Bronchial epithelial cell (primary cell): Measurements from ENCODE around the gene NMBR. TPM values are rescaled to one million over a fixed set of nuclear protein-coding genes. Genes with fewer than 3 reads are reported as not detected.
"Not testable (repeated sequence)": the region's sequence is repeated elsewhere in the genome, so short reads cannot be mapped to it uniquely, and the experiment has no call there.

Source experiments
- DNase-seq: peaks from one replicate; pipeline ENCODE4 v3.0.0-alpha.2; 2010; ENCODE audit warnings: low read depth
- FAIRE-seq: peaks from 2 replicates; lab custom pipeline; 2011; peaks lifted over from hg19 to GRCh38; lab: Jason Lieb, UNC
- H3K27me3 ChIP-seq: 2 replicates; pipeline ENCODE4 v1.5.1; 2011; ENCODE audit warnings: low read length; ENCODE audit not compliant: control insufficient read depth, insufficient read depth
- H3K36me3 ChIP-seq: 2 replicates; pipeline ENCODE4 v1.5.1; 2011; ENCODE audit warnings: low read length; ENCODE audit not compliant: control insufficient read depth, insufficient read depth
- H3K4me3 ChIP-seq: 2 replicates; pipeline ENCODE4 v1.5.1; 2011; ENCODE audit warnings: mild to moderate bottlenecking, low read depth, low read length, control low read depth
- CTCF ChIP-seq: IDR thresholded peaks from 2 replicates; pipeline ENCODE4 v1.5.1; 2011; ENCODE audit warnings: mild to moderate bottlenecking, moderate library complexity, low read length, control low read depth, inconsistent platforms; ENCODE audit not compliant: insufficient read depth, severe bottlenecking
- total RNA-seq: library from RNA; depleted of rRNA; stranded (reverse); fragments of >200 nt; gene quantifications from 2 replicates; pipeline ENCODE4 v1.2.1, GENCODE V29; 2014

NMBR gene
- total RNA-seq, 1 donor from 2014 or later = not detected

- FAIRE-seq (no peak), DNase-seq (no peak)
- Histone ChIP-seq H3K27me3 (no peaks in the 10 kb centered on the region), H3K36me3 (no peaks in the 10 kb centered on the region), H3K4me3 (no peak overlapping the region)
- TF ChIP-seq CTCF = no peak
These were observed 16.1 kb downstream of the NMBR start for GRCh38 chr6:142130814-142131213.

GRCh38 chr6:142121342-142121741, 25.6 kb downstream of the NMBR start:
- H3K27me3 ChIP-seq = no peaks in the 10 kb centered on the region
- TF ChIP-seq CTCF = no peak
- no peaks in the 10 kb centered on the region for H3K36me3 ChIP-seq
- FAIRE-seq = no peak
- H3K4me3 ChIP-seq = no peak overlapping the region
- no peak for DNase-seq

GRCh38 chr6:142118925-142119324, 28.0 kb downstream of the NMBR start:
- no peaks in the 10 kb centered on the region for H3K27me3 ChIP-seq
- peak; percentile 75 for FAIRE-seq
- H3K4me3 ChIP-seq = no peak overlapping the region
- H3K36me3 ChIP-seq = no peaks in the 10 kb centered on the region
- DNase-seq = peak; percentile 29
- TF ChIP-seq CTCF = no peak

GRCh38 chr6:142118328-142118727, 28.6 kb downstream of the NMBR start:
- TF ChIP-seq CTCF = no peak
- no peak overlapping the region for H3K4me3 ChIP-seq
- H3K27me3 ChIP-seq = no peaks in the 10 kb centered on the region
- H3K36me3 ChIP-seq = no peaks in the 10 kb centered on the region
- DNase-seq = peak; percentile 13
- FAIRE-seq = no peak

GRCh38 chr6:142117366-142117765, 29.6 kb downstream of the NMBR start:
- Histone ChIP-seq H3K36me3 (no peaks in the 10 kb centered on the region), H3K27me3 (no peaks in the 10 kb centered on the region), H3K4me3 (no peak overlapping the region)
- no peak for TF ChIP-seq CTCF
- DNase-seq = no peak
- FAIRE-seq = no peak

GRCh38 chr6:142112451-142113061, 34.4 kb downstream of the NMBR start:
- peak; percentile 55 for TF ChIP-seq CTCF
- Histone ChIP-seq H3K4me3 (no peak overlapping the region), H3K27me3 (no peaks in the 10 kb centered on the region), H3K36me3 (no peaks in the 10 kb centered on the region)
- DNase-seq (peak; percentile 67), FAIRE-seq (no peak)

GRCh38 chr6:142110820-142111219, 36.1 kb downstream of the NMBR start:
- not testable (repeated sequence) for FAIRE-seq, H3K4me3 ChIP-seq, H3K36me3 ChIP-seq, H3K27me3 ChIP-seq, DNase-seq

- not testable (repeated sequence) for H3K36me3 ChIP-seq, FAIRE-seq, H3K27me3 ChIP-seq, DNase-seq, H3K4me3 ChIP-seq
These were observed 42.1 kb downstream of the NMBR start for GRCh38 chr6:142104820-142105219.
